AG09319 (cell line): Measurements from ENCODE around the gene KCND3.

ENCODE experiments used
- DNase-seq: peaks from one replicate; pipeline ENCODE4 v3.0.0-alpha.2; 2010; ENCODE audit warnings: low read depth; ENCODE audit errors: extremely low read depth
- CTCF ChIP-seq: IDR thresholded peaks from 2 replicates; pipeline ENCODE4 v1.5.1; 2011; ENCODE audit warnings: low read depth, mild to moderate bottlenecking, inconsistent platforms, low read length, moderate library complexity

KCND3 gene

GRCh38 chr1:112002514-112002913 is 13.0 kb upstream of the KCND3 start:
- DNase-seq, result no peak
- no peak for TF ChIP-seq CTCF

GRCh38 chr1:112001436-112001835 is 12.0 kb upstream of the KCND3 start:
- no peak for TF ChIP-seq CTCF
- no peak for DNase-seq

GRCh38 chr1:112000048-112000447 is 10.6 kb upstream of the KCND3 start:
- no peak for DNase-seq
- TF ChIP-seq CTCF, result no peak

GRCh38 chr1:111998332-111998731 is 8.9 kb upstream of the KCND3 start:
- no peak for TF ChIP-seq CTCF
- DNase-seq, result no peak

GRCh38 chr1:111992476-111992875 is 3.0 kb upstream of the KCND3 start:
- TF ChIP-seq CTCF, result no peak
- no peak for DNase-seq

GRCh38 chr1:111990878-111991718 is 1.6 kb upstream of the KCND3 start:
- no peak for DNase-seq

More at GRCh38 chr1:111990878-111991718, 1.6 kb upstream of the KCND3 start:
- peak; percentile 21 for TF ChIP-seq CTCF
